Cortex of kidney (tissue), 1 donor: ENCODE results near the gene OAS2.
"Not testable (repeated sequence)": the region's sequence is repeated elsewhere in the genome, so short reads cannot be mapped to it uniquely, and the experiment has no call there.

Experiments
- DNase-seq: peaks from one replicate; lab custom pipeline; 2025; lab: John Stamatoyannopoulos, UW

Gene OAS2

DNA sequence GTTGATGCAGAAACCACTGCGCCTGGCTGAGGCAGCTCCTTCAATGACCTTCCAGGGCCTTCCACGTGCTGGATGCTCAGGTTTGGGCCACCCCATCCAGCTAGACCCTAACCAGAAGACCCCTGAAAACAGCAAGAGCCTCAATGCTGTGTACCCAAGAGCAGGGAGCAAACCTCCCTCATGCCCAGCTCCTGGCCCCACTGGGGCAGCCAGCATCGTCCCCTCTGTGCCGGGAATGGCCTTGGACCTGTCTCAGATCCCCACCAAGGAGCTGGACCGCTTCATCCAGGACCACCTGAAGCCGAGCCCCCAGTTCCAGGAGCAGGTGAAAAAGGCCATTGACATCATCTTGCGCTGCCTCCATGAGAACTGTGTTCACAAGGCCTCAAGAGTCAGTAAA lies 29.5 kb upstream of the OAS2 start:
- no peak for DNase-seq

DNA sequence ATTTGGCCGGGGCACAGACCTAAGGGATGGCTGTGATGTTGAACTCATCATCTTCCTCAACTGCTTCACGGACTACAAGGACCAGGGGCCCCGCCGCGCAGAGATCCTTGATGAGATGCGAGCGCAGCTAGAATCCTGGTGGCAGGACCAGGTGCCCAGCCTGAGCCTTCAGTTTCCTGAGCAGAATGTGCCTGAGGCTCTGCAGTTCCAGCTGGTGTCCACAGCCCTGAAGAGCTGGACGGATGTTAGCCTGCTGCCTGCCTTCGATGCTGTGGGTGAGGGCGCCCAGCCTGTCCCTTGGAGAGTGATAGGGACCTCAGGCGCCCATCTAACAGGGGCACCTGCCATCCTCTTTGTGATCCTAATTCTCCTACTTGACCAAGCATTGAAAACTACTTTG lies 27.6 kb upstream of the OAS2 start:
- DNase-seq = no peak

DNA sequence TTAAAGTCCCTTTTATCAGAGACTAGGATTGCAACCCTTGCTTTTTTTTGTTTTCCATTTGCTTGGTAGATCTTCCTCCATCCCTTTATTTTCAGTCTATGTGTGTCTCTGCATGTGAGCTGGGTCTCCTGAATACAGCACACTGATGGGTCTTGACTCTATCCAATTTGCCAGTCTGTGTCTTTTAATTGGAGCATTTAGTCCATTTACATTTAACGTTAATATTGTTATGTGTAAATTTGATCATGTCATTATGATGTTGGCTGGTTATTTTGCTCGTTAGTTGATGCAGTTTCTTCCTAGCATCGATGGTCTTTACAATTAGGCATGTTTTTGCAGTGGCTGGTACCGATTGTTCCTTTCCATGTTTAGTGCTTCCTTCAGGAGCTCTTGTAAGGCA lies 21.2 kb upstream of the OAS2 start:
- not testable (repeated sequence) for DNase-seq

- DNase-seq = no peak
These were observed 17.2 kb upstream of the OAS2 start for GRCh38 chr12:112961074-112961473.

DNA sequence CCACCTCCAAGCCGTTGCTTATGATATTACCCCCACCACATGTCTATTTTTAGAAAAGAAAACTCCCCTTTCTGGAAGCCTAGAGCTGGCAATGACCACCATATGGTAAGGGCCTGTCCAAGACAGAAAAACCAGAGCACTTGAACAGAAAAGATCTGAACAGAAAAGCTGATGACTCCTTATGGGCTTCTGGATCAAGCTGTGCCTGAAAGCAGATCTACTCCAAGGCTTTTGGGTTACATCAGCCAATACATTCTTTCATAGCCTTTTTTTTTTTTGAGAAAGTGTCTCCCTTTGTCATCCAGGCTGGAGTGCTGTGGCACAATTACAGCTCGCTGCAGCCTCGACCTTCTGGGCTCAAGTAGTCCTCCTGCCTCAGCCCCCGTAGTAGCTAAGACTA lies 16.8 kb upstream of the OAS2 start:
- DNase-seq = no peak

- DNase-seq = no peak
These were observed 15.8 kb upstream of the OAS2 start for GRCh38 chr12:112962561-112962960.

DNA sequence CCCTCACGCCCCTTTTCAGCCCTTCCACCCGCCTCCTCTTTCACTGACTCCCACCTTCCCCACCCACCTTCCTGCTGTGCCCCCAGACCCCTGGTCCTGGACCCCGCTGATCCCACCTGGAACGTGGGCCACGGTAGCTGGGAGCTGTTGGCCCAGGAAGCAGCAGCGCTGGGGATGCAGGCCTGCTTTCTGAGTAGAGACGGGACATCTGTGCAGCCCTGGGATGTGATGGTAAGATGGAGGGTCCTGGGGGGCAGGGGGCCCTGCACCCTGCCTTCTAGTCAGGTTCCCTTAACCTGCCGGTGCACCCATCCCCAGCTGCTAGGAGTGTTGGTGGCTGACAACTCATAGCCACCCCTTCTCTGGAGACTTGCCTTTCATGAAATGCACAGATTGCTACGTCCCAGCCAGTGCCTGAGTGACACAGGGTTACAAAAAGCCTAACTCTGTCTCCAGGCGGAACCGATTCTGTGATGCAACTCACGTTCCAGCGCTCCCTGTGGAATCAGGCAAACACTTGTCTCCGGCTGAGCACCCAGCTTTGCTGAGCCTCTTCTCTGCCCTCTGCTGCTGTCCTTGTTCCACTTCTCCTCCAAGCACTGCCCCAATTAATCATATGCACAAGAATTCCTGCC lies 15.0 kb upstream of the OAS2 start:
- no peak for DNase-seq

DNA sequence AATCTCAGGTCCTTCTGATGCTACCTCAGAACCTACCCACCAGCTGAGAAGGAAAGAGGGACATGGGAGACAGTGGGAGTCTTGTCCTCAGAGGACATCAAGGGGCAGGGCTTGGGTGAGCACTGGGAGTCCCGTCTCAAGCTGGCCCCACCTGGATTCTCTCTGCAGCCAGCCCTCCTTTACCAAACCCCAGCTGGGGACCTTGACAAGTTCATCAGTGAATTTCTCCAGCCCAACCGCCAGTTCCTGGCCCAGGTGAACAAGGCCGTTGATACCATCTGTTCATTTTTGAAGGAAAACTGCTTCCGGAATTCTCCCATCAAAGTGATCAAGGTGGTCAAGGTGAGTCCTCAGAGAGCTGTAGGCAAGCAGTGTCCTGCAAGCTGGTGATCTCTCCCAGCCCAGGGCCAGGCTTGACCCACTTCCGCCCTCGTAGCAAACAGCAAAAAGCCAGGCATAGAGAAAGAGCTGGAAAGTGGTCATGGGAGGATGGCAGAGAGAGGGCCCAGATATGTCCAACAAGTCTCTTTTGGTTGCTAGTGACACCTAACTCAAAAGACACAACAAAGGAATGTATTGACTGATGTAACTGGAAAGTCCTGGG lies 14.2 kb upstream of the OAS2 start:
- no peak for DNase-seq

GRCh38 chr12:112964915-112965314 lies 13.4 kb upstream of the OAS2 start:
- no peak for DNase-seq

GRCh38 chr12:112965643-112966042 lies 12.7 kb upstream of the OAS2 start:
- DNase-seq = no peak

DNA sequence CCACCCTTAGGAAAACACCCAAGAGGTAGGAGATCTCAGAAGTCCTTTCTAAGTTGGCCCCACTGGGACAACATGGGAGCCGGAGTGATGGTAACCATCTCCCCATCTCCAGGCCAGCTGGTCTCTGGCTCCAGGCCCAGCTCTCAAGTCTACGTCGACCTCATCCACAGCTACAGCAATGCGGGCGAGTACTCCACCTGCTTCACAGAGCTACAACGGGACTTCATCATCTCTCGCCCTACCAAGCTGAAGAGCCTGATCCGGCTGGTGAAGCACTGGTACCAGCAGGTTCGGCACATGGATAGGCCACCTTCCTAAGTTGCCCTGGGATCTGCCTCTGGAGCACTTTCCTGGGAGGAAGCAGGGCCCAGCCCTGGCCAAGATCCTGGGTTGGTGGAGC lies 11.0 kb upstream of the OAS2 start:
- DNase-seq = no peak

GRCh38 chr12:112967858-112968257 lies 10.5 kb upstream of the OAS2 start:
- no peak for DNase-seq

DNA sequence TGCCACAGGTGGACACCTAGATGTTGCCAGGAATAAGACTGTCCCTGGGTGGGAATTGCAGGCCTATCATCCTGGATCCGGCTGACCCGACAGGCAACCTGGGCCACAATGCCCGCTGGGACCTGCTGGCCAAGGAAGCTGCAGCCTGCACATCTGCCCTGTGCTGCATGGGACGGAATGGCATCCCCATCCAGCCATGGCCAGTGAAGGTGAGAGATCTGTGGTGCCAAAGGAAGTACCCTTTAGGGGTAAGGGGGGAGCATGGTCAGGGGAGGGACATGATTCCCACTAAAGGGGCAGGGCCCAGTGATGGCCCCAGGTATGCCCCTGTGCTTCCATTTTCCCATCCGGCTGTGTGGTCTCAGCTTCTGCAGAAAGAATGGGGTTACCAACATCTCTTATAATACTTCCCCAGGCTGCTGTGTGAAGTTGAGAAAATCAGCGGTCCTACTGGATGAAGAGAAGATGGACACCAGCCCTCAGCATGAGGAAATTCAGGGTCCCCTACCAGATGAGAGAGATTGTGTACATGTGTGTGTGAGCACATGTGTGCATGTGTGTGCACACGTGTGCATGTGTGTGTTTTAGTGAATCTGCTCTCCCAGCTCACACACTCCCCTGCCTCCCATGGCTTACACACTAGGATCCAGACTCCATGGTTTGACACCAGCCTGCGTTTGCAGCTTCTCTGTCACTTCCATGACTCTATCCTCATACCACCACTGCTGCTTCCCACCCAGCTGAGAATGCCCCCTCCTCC lies 8.6 kb upstream of the OAS2 start:
- no peak for DNase-seq

- DNase-seq = no peak
These were observed 7.9 kb upstream of the OAS2 start for GRCh38 chr12:112970391-112970790.

- no peak for DNase-seq
These were observed 7.1 kb upstream of the OAS2 start for GRCh38 chr12:112971248-112971647.

DNA sequence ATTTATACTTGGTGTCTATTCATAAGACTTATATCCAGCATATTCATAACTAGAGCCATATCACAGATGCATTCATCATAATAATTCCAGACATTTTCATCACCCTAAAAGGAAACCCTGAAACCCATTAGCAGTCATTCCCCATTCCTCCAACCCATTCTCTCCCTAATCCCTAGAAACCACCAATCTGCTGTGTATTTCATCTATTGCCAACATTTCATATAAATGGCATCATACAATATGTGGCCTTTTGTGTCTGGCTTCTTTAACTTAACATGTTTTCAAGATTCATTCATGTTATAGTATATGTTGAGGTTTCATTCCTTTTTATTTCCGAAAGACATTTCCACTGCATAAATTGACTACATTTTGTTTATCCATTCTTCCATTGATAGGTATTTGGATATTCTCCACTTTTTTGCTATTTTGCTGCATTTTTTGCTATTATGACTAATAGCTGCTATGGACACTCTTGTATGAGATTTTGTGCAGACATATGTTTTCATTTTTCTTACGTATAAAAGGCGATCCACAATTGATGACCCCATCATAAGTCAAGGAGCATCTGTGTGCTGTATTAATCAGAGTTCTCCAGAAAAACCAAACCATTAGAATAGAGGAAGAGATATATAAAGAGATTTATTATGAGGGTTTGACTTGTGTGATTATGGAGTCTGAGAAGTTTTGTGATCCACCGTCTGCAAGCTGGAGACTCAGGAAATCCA lies 5.1 kb upstream of the OAS2 start:
- no peak for DNase-seq

GRCh38 chr12:112973818-112974231 lies 4.5 kb upstream of the OAS2 start:
- no peak for DNase-seq

- no peak for DNase-seq
These were observed 3.4 kb upstream of the OAS2 start for GRCh38 chr12:112974904-112975303.

DNA sequence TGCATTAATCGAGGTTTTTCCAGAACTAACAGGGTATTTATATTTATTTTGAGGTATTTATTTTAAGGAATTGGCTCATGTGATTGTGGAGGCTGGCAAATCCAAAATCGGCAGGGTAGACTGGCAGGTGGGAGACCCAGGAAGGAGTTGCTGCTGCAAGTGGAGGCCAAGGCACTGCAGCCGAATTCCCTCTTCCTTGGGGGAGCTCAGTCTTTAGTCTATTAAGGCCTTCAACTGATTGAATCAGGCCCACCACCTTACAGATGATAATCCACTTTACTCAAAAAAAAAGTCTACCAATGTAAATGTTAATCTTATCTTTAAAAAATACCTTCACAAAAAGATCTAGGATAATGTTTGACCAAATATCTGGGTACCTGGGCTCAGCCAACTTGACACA lies 1.2 kb upstream of the OAS2 start:
- no peak for DNase-seq

DNA sequence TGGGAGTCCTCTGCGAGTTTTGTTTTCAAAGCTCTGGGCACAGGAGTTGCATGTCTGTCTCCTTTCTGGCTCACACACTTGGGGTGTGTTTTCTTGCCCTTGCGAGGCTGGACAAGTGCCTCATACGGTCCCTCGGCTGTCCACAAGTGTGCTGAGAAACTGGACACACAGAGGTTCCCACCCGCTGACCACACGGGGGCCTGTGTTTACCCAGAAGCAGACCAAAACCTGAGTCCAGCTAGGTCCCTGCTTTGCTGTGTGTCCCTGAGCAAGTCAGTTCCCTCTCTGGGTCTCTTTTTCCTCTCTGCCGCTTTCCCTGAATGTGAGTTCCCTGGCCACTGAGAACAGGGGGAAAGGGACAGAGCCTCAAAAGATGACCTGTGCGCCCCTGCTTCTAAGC lies 678 bp upstream of the OAS2 start:
- no peak for DNase-seq

DNA sequence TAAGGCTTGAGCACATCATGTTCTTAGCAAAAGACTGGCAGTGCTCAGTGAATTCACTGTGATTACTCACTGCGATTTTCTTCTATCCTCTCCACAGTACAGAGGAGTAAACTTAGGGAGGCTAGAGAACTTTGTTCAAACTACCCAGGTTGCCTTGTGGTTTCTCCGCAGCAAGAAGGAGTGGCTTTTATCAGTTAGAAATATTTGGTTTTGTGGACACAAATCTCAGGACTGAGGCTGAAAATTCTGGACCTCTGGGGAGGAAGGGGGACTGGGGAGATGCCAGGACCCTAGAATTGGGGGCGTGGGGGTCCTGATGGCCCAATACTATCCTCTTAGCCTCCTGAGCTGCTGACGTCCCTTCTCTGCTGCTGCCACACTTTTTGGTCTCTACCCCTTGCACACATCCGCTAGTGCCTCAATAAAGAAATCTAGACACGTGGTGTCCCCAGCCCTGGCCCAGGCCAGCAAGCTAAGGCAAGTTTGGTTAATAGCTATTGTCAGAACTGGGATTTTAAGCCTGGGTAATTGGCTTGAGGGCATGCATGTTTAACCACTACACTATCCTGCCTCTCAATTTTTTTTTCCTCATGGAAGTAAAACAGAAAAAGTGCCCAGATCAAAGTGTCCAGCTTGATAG lies 842 bp downstream of the OAS2 start:
- DNase-seq = no peak

GRCh38 chr12:112980491-112981158 lies 2.3 kb downstream of the OAS2 start:
- DNase-seq = no peak
